ENCODE measurements around the gene TNFRSF1A. TPM values are rescaled to one million over a fixed set of nuclear protein-coding genes. Genes with fewer than 3 reads are reported as not detected.

TNFRSF1A gene
- total RNA-seq, 1 donor from 2014 or later, result 79.1 TPM

GRCh38 chr12:6337958-6338433 is 3.9 kb downstream of the TNFRSF1A start:
- Mint-ChIP-seq H3K36me3 (peaks cover 20% of the 10 kb centered on the region), H3K4me1 (ENCODE audit: unreplicated experiment) (peaks cover 28% of the 10 kb centered on the region), H3K9me3 (no peaks in the 10 kb centered on the region), H3K27me3 (no peaks in the 10 kb centered on the region), H3K4me3 (no peak overlapping the region), H3K27ac (no peak overlapping the region)
- DNase-seq (ENCODE audit: extremely low spot score, unreplicated experiment), result no peak
- no peak for TF ChIP-seq CTCF (conservative IDR thresholded peaks at IDR 0.05)

- Mint-ChIP-seq H3K9me3 (no peaks in the 10 kb centered on the region), H3K36me3 (peaks cover 26% of the 10 kb centered on the region), H3K27me3 (no peaks in the 10 kb centered on the region), H3K4me1 (ENCODE audit: unreplicated experiment) (peaks cover 20% of the 10 kb centered on the region), H3K4me3 (no peak overlapping the region), H3K27ac (no peak overlapping the region)
- no peak for DNase-seq (ENCODE audit: extremely low spot score, unreplicated experiment)
- no peak for TF ChIP-seq CTCF (conservative IDR thresholded peaks at IDR 0.05)
Measured at GRCh38 chr12:6336889-6337853, 4.7 kb downstream of the TNFRSF1A start.

GRCh38 chr12:6336079-6336888 is 5.6 kb downstream of the TNFRSF1A start:
- peaks cover 30% of the 10 kb centered on the region for H3K36me3 Mint-ChIP-seq
- DNase-seq (ENCODE audit: extremely low spot score, unreplicated experiment), result peak; percentile 85
- no peaks in the 10 kb centered on the region for H3K9me3 Mint-ChIP-seq
- H3K4me1 Mint-ChIP-seq (ENCODE audit: unreplicated experiment), result peaks cover 15% of the 10 kb centered on the region
- TF ChIP-seq CTCF (conservative IDR thresholded peaks at IDR 0.05), result no peak
- no peak overlapping the region for H3K4me3 Mint-ChIP-seq
- no peaks in the 10 kb centered on the region for H3K27me3 Mint-ChIP-seq
- H3K27ac Mint-ChIP-seq, result no peak overlapping the region

GRCh38 chr12:6335451-6336078 is 6.3 kb downstream of the TNFRSF1A start:
- H3K27me3 Mint-ChIP-seq, result no peaks in the 10 kb centered on the region
- TF ChIP-seq CTCF (conservative IDR thresholded peaks at IDR 0.05), result peak; percentile 48
- no peak for DNase-seq (ENCODE audit: extremely low spot score, unreplicated experiment)
- H3K27ac Mint-ChIP-seq, result no peak overlapping the region
- H3K4me1 Mint-ChIP-seq (ENCODE audit: unreplicated experiment), result peaks cover 15% of the 10 kb centered on the region
- no peaks in the 10 kb centered on the region for H3K9me3 Mint-ChIP-seq
- no peak overlapping the region for H3K4me3 Mint-ChIP-seq
- H3K36me3 Mint-ChIP-seq, result peaks cover 37% of the 10 kb centered on the region

- H3K27ac Mint-ChIP-seq, result no peak overlapping the region
- peaks cover 15% of the 10 kb centered on the region for H3K4me1 Mint-ChIP-seq (ENCODE audit: unreplicated experiment)
- TF ChIP-seq CTCF (conservative IDR thresholded peaks at IDR 0.05), result no peak
- no peaks in the 10 kb centered on the region for H3K9me3 Mint-ChIP-seq
- DNase-seq (ENCODE audit: extremely low spot score, unreplicated experiment), result no peak
- H3K27me3 Mint-ChIP-seq, result no peaks in the 10 kb centered on the region
- H3K36me3 Mint-ChIP-seq, result peaks cover 37% of the 10 kb centered on the region
- H3K4me3 Mint-ChIP-seq, result no peak overlapping the region
Measured at GRCh38 chr12:6334940-6335450, 6.9 kb downstream of the TNFRSF1A start.
